ENCODE measurements around the gene RGS16. TPM values are rescaled to one million over a fixed set of nuclear protein-coding genes. Genes with fewer than 3 reads are reported as not detected.
"Not testable (repeated sequence)": the region's sequence is repeated elsewhere in the genome, so short reads cannot be mapped to it uniquely, and the experiment has no call there.

Gene RGS16
- total and polyA plus RNA-seq, 5 donors from 2014 or later = 0.34 to 16.6 (median 0.57) TPM

DNA sequence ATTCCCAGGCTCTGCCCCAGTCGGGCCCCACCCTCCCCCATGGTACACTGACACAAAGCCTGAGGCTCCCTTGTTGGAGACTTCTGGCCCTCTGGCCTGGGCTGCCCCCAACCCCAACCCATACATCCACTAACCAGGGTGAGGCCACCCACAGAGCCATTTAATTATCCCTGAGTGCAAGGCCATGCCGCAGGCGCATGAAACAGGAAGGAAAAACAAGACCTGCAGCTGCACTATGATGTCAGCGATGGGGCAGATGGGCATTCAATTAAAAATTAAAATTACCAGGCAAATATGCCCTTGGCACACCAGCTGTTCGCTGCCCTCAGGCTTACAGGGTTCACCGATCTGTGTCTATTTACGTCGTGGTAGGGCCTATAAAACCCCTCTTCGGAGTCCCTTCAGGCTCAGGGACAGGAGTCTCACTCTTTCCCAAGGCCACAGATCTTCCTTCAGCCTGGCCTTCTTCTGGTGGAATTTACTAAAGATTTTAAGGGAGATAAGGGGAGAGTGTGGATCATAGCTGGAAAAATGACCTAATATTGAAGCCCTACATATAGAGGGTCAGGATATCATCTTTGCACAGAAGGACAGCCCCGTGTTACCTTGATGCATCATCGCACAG lies 29.6 kb upstream of the RGS16 start:
- Histone ChIP-seq H3K4me3 (ENCODE audit: low read depth, low read length) (no peak overlapping the region), H3K27me3 (ENCODE audit: control insufficient read depth, insufficient read depth, low read length) (no peaks in the 10 kb centered on the region), H3K4me1 (ENCODE audit: control insufficient read depth, insufficient read depth, low read length, poor library complexity, severe bottlenecking) (peaks cover 14% of the 10 kb centered on the region), H3K27ac (ENCODE audit: insufficient read depth, low read length, poor library complexity, severe bottlenecking) (no peak overlapping the region), H3K9me3 (ENCODE audit: control insufficient read depth in 2 of 2, low read length in 2 of 2) (no peaks in the 10 kb centered on the region), H3K36me3 (ENCODE audit: control insufficient read depth, insufficient read depth, low read length) (no peaks in the 10 kb centered on the region)
- H3K4me3 Mint-ChIP-seq = peak overlapping the region in 1 of 4 donors; percentile 75
- H3K4me1 Mint-ChIP-seq = peaks cover 17 to 29% (median 23%) of the 10 kb centered on the region in 4 donors
- H3K27ac Mint-ChIP-seq = no peak overlapping the region
- DNase-seq = no peak
- H3K27me3 Mint-ChIP-seq = no peaks in the 10 kb centered on the region
- ATAC-seq (ENCODE audit: low read depth in 2 of 2) = no peak
- H3K36me3 Mint-ChIP-seq = no peaks in the 10 kb centered on the region
- no peaks in the 10 kb centered on the region for H3K9me3 Mint-ChIP-seq

GRCh38 chr1:182633031-182633430 lies 28.8 kb upstream of the RGS16 start:
- H3K9me3 Mint-ChIP-seq = no peaks in the 10 kb centered on the region
- Histone ChIP-seq H3K9me3 (ENCODE audit: control insufficient read depth in 2 of 2, low read length in 2 of 2) (no peaks in the 10 kb centered on the region), H3K4me3 (ENCODE audit: low read depth, low read length) (no peak overlapping the region), H3K27me3 (ENCODE audit: control insufficient read depth, insufficient read depth, low read length) (no peaks in the 10 kb centered on the region), H3K36me3 (ENCODE audit: control insufficient read depth, insufficient read depth, low read length) (no peaks in the 10 kb centered on the region), H3K4me1 (ENCODE audit: control insufficient read depth, insufficient read depth, low read length, poor library complexity, severe bottlenecking) (peaks cover 14% of the 10 kb centered on the region), H3K27ac (ENCODE audit: insufficient read depth, low read length, poor library complexity, severe bottlenecking) (no peak overlapping the region)
- DNase-seq (no peak), ATAC-seq (ENCODE audit: low read depth in 2 of 2) (no peak)
- peaks cover 18 to 29% (median 24%) of the 10 kb centered on the region in 4 donors for H3K4me1 Mint-ChIP-seq
- no peak overlapping the region for H3K27ac Mint-ChIP-seq
- no peaks in the 10 kb centered on the region for H3K36me3 Mint-ChIP-seq
- no peak overlapping the region for H3K4me3 Mint-ChIP-seq
- no peaks in the 10 kb centered on the region for H3K27me3 Mint-ChIP-seq

GRCh38 chr1:182632441-182632857 lies 28.3 kb upstream of the RGS16 start:
- not testable (repeated sequence) for DNase-seq; ATAC-seq (ENCODE audit: low read depth in 2 of 2); H3K27me3 Mint-ChIP-seq; H3K9me3 Mint-ChIP-seq; H3K36me3 Mint-ChIP-seq; H3K4me3 ChIP-seq (ENCODE audit: low read depth, low read length); H3K9me3 ChIP-seq (ENCODE audit: control insufficient read depth in 2 of 2, low read length in 2 of 2); H3K36me3 ChIP-seq (ENCODE audit: control insufficient read depth, insufficient read depth, low read length); H3K27me3 ChIP-seq (ENCODE audit: control insufficient read depth, insufficient read depth, low read length); H3K27ac ChIP-seq (ENCODE audit: insufficient read depth, low read length, poor library complexity, severe bottlenecking)
- peak overlapping the region in 1 of 3 donors; percentile 57 for H3K27ac Mint-ChIP-seq
- H3K4me1 ChIP-seq (ENCODE audit: control insufficient read depth, insufficient read depth, low read length, poor library complexity, severe bottlenecking) = peaks cover 14% of the 10 kb centered on the region
- peak overlapping the region in 2 of 4 donors; percentile 12 to 24 for H3K4me3 Mint-ChIP-seq
- H3K4me1 Mint-ChIP-seq = peaks cover 18 to 29% (median 24%) of the 10 kb centered on the region in 4 donors

DNA sequence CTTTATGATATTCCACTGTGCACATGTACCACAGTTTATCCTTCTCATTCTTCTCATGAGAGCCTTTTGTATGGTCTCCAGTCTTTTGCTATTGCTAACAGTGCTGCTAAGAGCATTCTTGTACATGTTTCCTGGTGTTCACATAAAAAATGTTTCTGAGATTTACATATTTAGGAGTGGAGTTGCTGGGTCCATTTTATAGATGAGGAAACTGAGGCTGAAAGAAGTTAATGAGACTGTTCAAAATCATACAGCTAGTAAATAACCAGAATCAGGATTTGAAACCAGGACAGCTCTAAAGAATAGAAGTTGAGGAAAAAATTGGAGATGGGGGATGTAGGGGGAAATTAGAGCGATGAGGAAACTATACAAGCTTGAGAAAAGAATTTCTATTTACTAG lies 27.8 kb upstream of the RGS16 start:
- H3K4me1 Mint-ChIP-seq = peaks cover 20 to 29% (median 24%) of the 10 kb centered on the region in 4 donors
- no peaks in the 10 kb centered on the region for H3K36me3 Mint-ChIP-seq
- H3K36me3 ChIP-seq (ENCODE audit: control insufficient read depth, insufficient read depth, low read length) = no peaks in the 10 kb centered on the region
- H3K9me3 ChIP-seq (ENCODE audit: control insufficient read depth in 2 of 2, low read length in 2 of 2) = no peaks in the 10 kb centered on the region
- no peaks in the 10 kb centered on the region for H3K27me3 Mint-ChIP-seq
- no peaks in the 10 kb centered on the region for H3K9me3 Mint-ChIP-seq
- ATAC-seq (ENCODE audit: low read depth in 2 of 2) (no peak), DNase-seq (no peak)
- no peaks in the 10 kb centered on the region for H3K27me3 ChIP-seq (ENCODE audit: control insufficient read depth, insufficient read depth, low read length)
- no peak overlapping the region for H3K4me3 Mint-ChIP-seq
- no peak overlapping the region for H3K27ac Mint-ChIP-seq
- H3K4me3 ChIP-seq (ENCODE audit: low read depth, low read length) = no peak overlapping the region
- no peak overlapping the region for H3K27ac ChIP-seq (ENCODE audit: insufficient read depth, low read length, poor library complexity, severe bottlenecking)
- H3K4me1 ChIP-seq (ENCODE audit: control insufficient read depth, insufficient read depth, low read length, poor library complexity, severe bottlenecking) = peaks cover 14% of the 10 kb centered on the region

- Histone ChIP-seq H3K9me3 (ENCODE audit: control insufficient read depth in 2 of 2, low read length in 2 of 2) (no peaks in the 10 kb centered on the region), H3K27me3 (ENCODE audit: control insufficient read depth, insufficient read depth, low read length) (no peaks in the 10 kb centered on the region), H3K4me3 (ENCODE audit: low read depth, low read length) (no peak overlapping the region), H3K27ac (ENCODE audit: insufficient read depth, low read length, poor library complexity, severe bottlenecking) (no peak overlapping the region), H3K36me3 (ENCODE audit: control insufficient read depth, insufficient read depth, low read length) (no peaks in the 10 kb centered on the region), H3K4me1 (ENCODE audit: control insufficient read depth, insufficient read depth, low read length, poor library complexity, severe bottlenecking) (peaks cover 14% of the 10 kb centered on the region)
- H3K9me3 Mint-ChIP-seq = no peaks in the 10 kb centered on the region
- no peak overlapping the region for H3K27ac Mint-ChIP-seq
- H3K4me3 Mint-ChIP-seq = no peak overlapping the region
- ATAC-seq (ENCODE audit: low read depth in 2 of 2) = no peak
- peaks cover 21 to 29% (median 25%) of the 10 kb centered on the region in 4 donors for H3K4me1 Mint-ChIP-seq
- H3K36me3 Mint-ChIP-seq = no peaks in the 10 kb centered on the region
- no peak for DNase-seq
- H3K27me3 Mint-ChIP-seq = no peaks in the 10 kb centered on the region
Measured at GRCh38 chr1:182631053-182631677, 27.0 kb upstream of the RGS16 start.

DNA sequence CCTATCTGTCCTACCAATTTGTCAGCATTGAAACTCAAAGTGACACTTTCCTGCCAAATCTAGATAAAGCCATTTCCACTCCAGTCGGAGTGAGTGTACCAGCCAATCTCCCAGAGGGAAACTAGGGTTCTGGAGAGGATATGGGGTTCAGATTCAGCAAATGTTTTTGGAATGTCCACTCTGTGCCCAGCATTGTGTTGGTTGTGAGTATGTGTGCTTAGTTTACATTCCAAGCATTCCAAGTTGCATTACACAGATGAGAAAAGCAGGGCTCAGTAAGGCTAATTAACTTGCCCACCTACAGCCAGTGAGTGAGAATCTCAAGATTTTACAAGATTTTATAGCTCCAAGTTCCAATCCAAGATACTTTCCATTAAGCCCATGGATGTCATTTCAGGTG lies 26.4 kb upstream of the RGS16 start:
- H3K27ac Mint-ChIP-seq = peak overlapping the region in 2 of 3 donors; percentile 52 to 68
- no peaks in the 10 kb centered on the region for H3K9me3 Mint-ChIP-seq
- H3K4me1 Mint-ChIP-seq = peaks cover 21 to 32% (median 27%) of the 10 kb centered on the region in 4 donors

DNA sequence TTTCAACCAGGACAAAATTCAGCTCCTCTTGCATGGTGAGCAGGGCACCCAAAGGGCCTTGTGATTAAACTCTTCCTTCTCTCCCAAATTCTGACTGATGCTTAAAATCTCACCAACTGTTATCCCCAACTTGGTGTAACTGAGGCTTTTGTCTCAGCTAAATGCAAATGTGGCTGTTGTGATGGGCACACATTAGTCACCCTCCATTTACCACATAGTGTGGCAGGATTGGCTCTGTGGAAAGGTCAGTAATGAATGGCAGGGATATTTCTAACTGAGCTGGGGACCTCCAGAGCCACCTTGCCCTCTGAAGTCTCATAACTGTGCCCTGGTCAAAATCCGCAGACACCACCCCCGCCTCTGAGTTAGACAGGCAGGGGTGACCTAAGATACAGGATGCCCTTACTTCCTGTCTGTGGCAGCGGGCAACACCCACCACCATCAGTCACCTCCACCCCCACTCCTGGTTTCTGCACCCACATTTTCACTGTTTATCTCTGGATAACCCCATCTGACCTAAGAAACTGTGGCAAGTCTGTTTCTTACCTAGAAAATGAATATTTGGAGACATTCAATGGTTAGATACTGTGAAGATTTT lies 25.4 kb upstream of the RGS16 start:
- peak overlapping the region in 2 of 3 donors; percentile 4 to 39 for H3K27ac Mint-ChIP-seq

More for the DNA sequence above, 26.4 kb upstream of the RGS16 start:
- H3K36me3 Mint-ChIP-seq = no peaks in the 10 kb centered on the region
- Histone ChIP-seq H3K4me1 (ENCODE audit: control insufficient read depth, insufficient read depth, low read length, poor library complexity, severe bottlenecking) (peaks cover 14% of the 10 kb centered on the region), H3K27ac (ENCODE audit: insufficient read depth, low read length, poor library complexity, severe bottlenecking) (no peak overlapping the region), H3K4me3 (ENCODE audit: low read depth, low read length) (no peak overlapping the region), H3K36me3 (ENCODE audit: control insufficient read depth, insufficient read depth, low read length) (no peaks in the 10 kb centered on the region), H3K9me3 (ENCODE audit: control insufficient read depth in 2 of 2, low read length in 2 of 2) (no peaks in the 10 kb centered on the region), H3K27me3 (ENCODE audit: control insufficient read depth, insufficient read depth, low read length) (no peaks in the 10 kb centered on the region)
- ATAC-seq (ENCODE audit: low read depth in 2 of 2) = no peak
- no peaks in the 10 kb centered on the region for H3K27me3 Mint-ChIP-seq
- no peak overlapping the region for H3K4me3 Mint-ChIP-seq
- no peak for DNase-seq

More for the DNA sequence above, 25.4 kb upstream of the RGS16 start:
- Histone ChIP-seq H3K9me3 (ENCODE audit: control insufficient read depth in 2 of 2, low read length in 2 of 2) (no peaks in the 10 kb centered on the region), H3K27ac (ENCODE audit: insufficient read depth, low read length, poor library complexity, severe bottlenecking) (no peak overlapping the region), H3K4me3 (ENCODE audit: low read depth, low read length) (peak overlapping the region; percentile 8), H3K27me3 (ENCODE audit: control insufficient read depth, insufficient read depth, low read length) (no peaks in the 10 kb centered on the region), H3K36me3 (ENCODE audit: control insufficient read depth, insufficient read depth, low read length) (no peaks in the 10 kb centered on the region), H3K4me1 (ENCODE audit: control insufficient read depth, insufficient read depth, low read length, poor library complexity, severe bottlenecking) (peaks cover 14% of the 10 kb centered on the region)
- H3K9me3 Mint-ChIP-seq = no peaks in the 10 kb centered on the region
- no peaks in the 10 kb centered on the region for H3K27me3 Mint-ChIP-seq
- peaks cover 27 to 42% (median 30%) of the 10 kb centered on the region in 4 donors for H3K4me1 Mint-ChIP-seq
- DNase-seq (peak; percentile 16 to 68 (median 31)), ATAC-seq (ENCODE audit: low read depth in 2 of 2) (peak; percentile 86 to 93)
- H3K36me3 Mint-ChIP-seq = no peaks in the 10 kb centered on the region
- peak overlapping the region in 3 of 4 donors; percentile 4 to 51 (median 5) for H3K4me3 Mint-ChIP-seq
